Measurements from ENCODE around the gene SCN1B. TPM values are rescaled to one million over a fixed set of nuclear protein-coding genes. Genes with fewer than 3 reads are reported as not detected.

The SCN1B gene
- total and polyA plus RNA-seq, 8 donors, result 2.9 to 15.1 (median 5.7) TPM

- Histone ChIP-seq H3K4me1 (no peaks in the 10 kb centered on the region), H3K4me3 (no peak overlapping the region), H3K9me3 (no peaks in the 10 kb centered on the region), H3K36me3 (no peaks in the 10 kb centered on the region), H3K27me3 (no peaks in the 10 kb centered on the region), H3K27ac (no peak overlapping the region)
- TF ChIP-seq, protein P1, sequence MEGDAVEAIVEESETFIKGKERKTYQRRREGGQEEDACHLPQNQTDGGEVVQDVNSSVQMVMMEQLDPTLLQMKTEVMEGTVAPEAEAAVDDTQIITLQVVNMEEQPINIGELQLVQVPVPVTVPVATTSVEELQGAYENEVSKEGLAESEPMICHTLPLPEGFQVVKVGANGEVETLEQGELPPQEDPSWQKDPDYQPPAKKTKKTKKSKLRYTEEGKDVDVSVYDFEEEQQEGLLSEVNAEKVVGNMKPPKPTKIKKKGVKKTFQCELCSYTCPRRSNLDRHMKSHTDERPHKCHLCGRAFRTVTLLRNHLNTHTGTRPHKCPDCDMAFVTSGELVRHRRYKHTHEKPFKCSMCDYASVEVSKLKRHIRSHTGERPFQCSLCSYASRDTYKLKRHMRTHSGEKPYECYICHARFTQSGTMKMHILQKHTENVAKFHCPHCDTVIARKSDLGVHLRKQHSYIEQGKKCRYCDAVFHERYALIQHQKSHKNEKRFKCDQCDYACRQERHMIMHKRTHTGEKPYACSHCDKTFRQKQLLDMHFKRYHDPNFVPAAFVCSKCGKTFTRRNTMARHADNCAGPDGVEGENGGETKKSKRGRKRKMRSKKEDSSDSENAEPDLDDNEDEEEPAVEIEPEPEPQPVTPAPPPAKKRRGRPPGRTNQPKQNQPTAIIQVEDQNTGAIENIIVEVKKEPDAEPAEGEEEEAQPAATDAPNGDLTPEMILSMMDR (IDR thresholded peaks at IDR 0.05), result no peak
- FAIRE-seq (no peak), ATAC-seq (no peak), DNase-seq (no peak)
- 79 to 86% methylated on average over 3 of the region's 3 CpGs for WGBS, 2 donors
- intact Hi-C loops (cut with DNase I), result no loop called here
These were observed 40.2 kb downstream of the SCN1B start for GRCh38 chr19:35070471-35070870.

GRCh38 chr19:35073516-35073915 is 43.2 kb downstream of the SCN1B start:
- Histone ChIP-seq H3K27me3 (no peaks in the 10 kb centered on the region), H3K27ac (no peak overlapping the region), H3K4me3 (no peak overlapping the region), H3K36me3 (no peaks in the 10 kb centered on the region), H3K4me1 (no peaks in the 10 kb centered on the region), H3K9me3 (no peaks in the 10 kb centered on the region)
- intact Hi-C loops (cut with DNase I), result no loop called here
- WGBS, 2 donors, result 68 to 80% methylated on average over 10 of the region's 10 CpGs
- FAIRE-seq, result no peak
- DNase-seq, result no peak
- TF ChIP-seq, protein P1 (IDR thresholded peaks at IDR 0.05), result no peak
- no peak for ATAC-seq

GRCh38 chr19:35073941-35074340 is 43.7 kb downstream of the SCN1B start:
- ATAC-seq, result no peak

DNA sequence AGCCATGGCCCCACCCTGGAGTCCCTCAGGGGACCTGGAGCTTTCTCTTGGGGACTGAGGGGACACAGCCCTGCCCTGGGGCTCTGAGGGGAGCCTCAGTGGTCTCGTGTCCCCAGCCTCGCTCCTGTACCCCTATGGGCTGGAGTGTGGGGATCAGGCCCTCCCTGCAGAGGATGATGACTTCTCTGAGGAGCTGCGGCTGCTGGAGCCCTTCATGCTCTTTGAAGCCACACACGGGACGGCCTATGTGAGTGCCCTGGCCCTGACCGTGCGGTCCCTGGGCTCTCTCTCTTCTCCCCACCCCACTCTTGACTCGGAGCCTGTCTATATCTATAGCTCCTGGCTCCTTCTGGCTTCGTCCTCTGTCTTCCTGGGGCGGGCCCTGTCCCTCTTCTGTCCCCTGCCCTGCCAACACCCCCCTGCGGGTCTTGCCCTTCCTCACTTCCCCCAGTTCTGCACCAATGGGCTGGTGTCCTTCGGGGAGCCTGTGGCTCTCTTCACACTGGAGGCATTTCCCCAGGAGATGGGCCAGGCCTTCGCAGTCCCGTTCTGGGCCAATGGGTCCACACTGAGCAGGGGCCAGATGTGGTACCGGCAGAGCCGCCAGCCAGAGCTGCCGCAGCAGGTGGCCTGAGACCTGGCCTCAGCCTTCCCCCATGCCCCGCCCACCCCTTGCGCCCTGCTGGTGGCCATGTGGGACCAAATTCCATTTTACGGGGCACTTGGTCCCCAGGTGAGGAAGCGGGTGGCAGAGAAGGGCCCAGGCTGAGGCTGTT is 44.3 kb downstream of the SCN1B start:
- Histone ChIP-seq H3K9me3 (no peaks in the 10 kb centered on the region), H3K27me3 (no peaks in the 10 kb centered on the region), H3K27ac (no peak overlapping the region), H3K4me3 (no peak overlapping the region), H3K4me1 (no peaks in the 10 kb centered on the region), H3K36me3 (no peaks in the 10 kb centered on the region)
- no peak for ATAC-seq
- intact Hi-C loops (cut with DNase I), result no loop called here
- TF ChIP-seq, protein P1 (IDR thresholded peaks at IDR 0.05), result no peak
- DNase-seq, result no peak
- FAIRE-seq, result no peak
- 84 to 87% methylated on average over 21 of the region's 21 CpGs for WGBS, 2 donors

More at GRCh38 chr19:35073941-35074340, 43.7 kb downstream of the SCN1B start:
- DNase-seq (peak in 1 of 6 donors; percentile 65), FAIRE-seq (no peak)
- Histone ChIP-seq H3K4me3 (no peak overlapping the region), H3K9me3 (no peaks in the 10 kb centered on the region), H3K4me1 (no peaks in the 10 kb centered on the region), H3K27me3 (no peaks in the 10 kb centered on the region), H3K27ac (no peak overlapping the region), H3K36me3 (no peaks in the 10 kb centered on the region)
- WGBS, 2 donors, result 70 to 79% methylated on average over 8 of the region's 8 CpGs
- intact Hi-C loops (cut with DNase I), result no loop called here
- TF ChIP-seq, protein P1 (IDR thresholded peaks at IDR 0.05), result no peak
